Fibroblast of lung (primary cell): ENCODE results near the gene DNAH14. TPM values are rescaled to one million over a fixed set of nuclear protein-coding genes. Genes with fewer than 3 reads are reported as not detected.

Source experiments
- DNase-seq, 2 donors: peaks; one replicate each; pipeline versions ENCODE4 v3.0.0 to v3.0.0-alpha.2; 2010; ENCODE audit warnings: low read depth in 2 of 2
- H2AFZ ChIP-seq: 2 replicates; pipeline ENCODE4 v1.5.1; 2012; ENCODE audit warnings: low read length, control low read depth, inconsistent platforms
- H3K27ac ChIP-seq: 2 replicates; pipeline ENCODE4 v1.5.1; 2011; ENCODE audit warnings: low read length, control low read depth; ENCODE audit not compliant: insufficient read depth
- H3K27me3 ChIP-seq: 2 replicates; pipeline ENCODE4 v1.5.1; 2011; ENCODE audit warnings: mild to moderate bottlenecking, low read length; ENCODE audit not compliant: control insufficient read depth, insufficient read depth
- H3K36me3 ChIP-seq: 2 replicates; pipeline ENCODE4 v1.5.1; 2011; ENCODE audit warnings: low read length; ENCODE audit not compliant: control insufficient read depth, insufficient read depth
- H3K4me1 ChIP-seq: 2 replicates; pipeline ENCODE4 v1.5.1; 2011; ENCODE audit warnings: low read length; ENCODE audit not compliant: control insufficient read depth, insufficient read depth; ENCODE audit errors: extremely low read depth
- H3K4me2 ChIP-seq: 2 replicates; pipeline ENCODE4 v1.5.1; 2011; ENCODE audit warnings: low read length, control low read depth; ENCODE audit not compliant: insufficient read depth; ENCODE audit errors: extremely low read depth
- H3K4me3 ChIP-seq, 4 experiments: fragments of 200-600 bp in 1 of 4; sonication (generic) in 1 of 4; replicated peaks in 1 of 4; 2 replicates each; pipeline ENCODE4 v1.5.1; 2011 to 2016; ENCODE audit warnings: low read length in 4 of 4, low read depth in 3 of 4, mild to moderate bottlenecking in 3 of 4, control low read depth in 2 of 4, inconsistent platforms in 1 of 4, mixed read lengths in 1 of 4; ENCODE audit not compliant: insufficient read depth in 1 of 4; ENCODE audit errors: control extremely low read depth in 1 of 4
- H3K79me2 ChIP-seq: 2 replicates; pipeline ENCODE4 v1.5.1; 2012; ENCODE audit warnings: mild to moderate bottlenecking, low read length, inconsistent platforms; ENCODE audit not compliant: control insufficient read depth, insufficient read depth
- H3K9ac ChIP-seq: 2 replicates; pipeline ENCODE4 v1.5.1; 2011; ENCODE audit warnings: mild to moderate bottlenecking, low read length, control low read depth; ENCODE audit not compliant: insufficient read depth
- H3K9me3 ChIP-seq: 2 replicates; pipeline ENCODE4 v1.5.1; 2012; ENCODE audit warnings: low read depth, low read length; ENCODE audit not compliant: control insufficient read depth, insufficient read depth
- H4K20me1 ChIP-seq: 2 replicates; pipeline ENCODE4 v1.5.1; 2011; ENCODE audit warnings: low read length; ENCODE audit not compliant: control insufficient read depth, insufficient read depth; ENCODE audit errors: extremely low read depth
- CTCF ChIP-seq, 2 donors: IDR thresholded peaks in 1 of 2; conservative IDR thresholded peaks in 1 of 2; 1 replicate in 1 of 2; 2 replicates in 1 of 2; pipeline ENCODE4 v1.5.1; 2011 to 2012; ENCODE audit warnings: low read length in 2 of 2, control low read depth in 1 of 2, inconsistent platforms in 1 of 2, low read depth in 1 of 2, mild to moderate bottlenecking in 1 of 2
- EZH2 ChIP-seq: IDR thresholded peaks from 2 replicates; pipeline ENCODE4 v1.5.1; 2012; ENCODE audit warnings: low read length, control low read depth, mild to moderate bottlenecking; ENCODE audit errors: missing control alignments
- polyA plus RNA-seq, 2 donors: library from polyadenylated mRNA; depleted of rRNA in 1 of 2; stranded (reverse) in 1 of 2; unstranded in 1 of 2; fragments of >200 nt; gene quantifications; 2 replicates each; pipeline ENCODE4 v1.2.1, GENCODE V29; 2011 to 2012; ENCODE audit warnings: missing spikeins in 1 of 2
- total RNA-seq: library from RNA; depleted of rRNA; stranded (reverse); fragments of >200 nt; gene quantifications from 2 replicates; pipeline ENCODE4 v1.2.1, GENCODE V29; 2014

Gene DNAH14
- total and polyA plus RNA-seq, 2 donors (not counting 1 experiment from before 2014, with no cell fraction given): 5.4 to 19.7 TPM

GRCh38 chr1:225257081-225257480 is 327.6 kb downstream of the DNAH14 start:
- H3K79me2 ChIP-seq: no peaks in the 10 kb centered on the region
- no peak overlapping the region for H2AFZ ChIP-seq
- H3K27me3 ChIP-seq: no peaks in the 10 kb centered on the region
- TF ChIP-seq CTCF (conservative IDR thresholded peaks at IDR 0.05 in 1 of 2, IDR thresholded peaks at IDR 0.05 in 1 of 2; ENCODE audit: low read depth in 1 of 2, low read length in 2 of 2): no peak
- TF ChIP-seq EZH2: no peak
- no peaks in the 10 kb centered on the region for H4K20me1 ChIP-seq
- no peaks in the 10 kb centered on the region for H3K9me3 ChIP-seq
- no peaks in the 10 kb centered on the region for H3K4me1 ChIP-seq
- H3K4me3 ChIP-seq: no peak overlapping the region
- H3K27ac ChIP-seq: no peak overlapping the region
- DNase-seq: no peak
- H3K4me2 ChIP-seq: no peak overlapping the region
- no peak overlapping the region for H3K9ac ChIP-seq
- H3K36me3 ChIP-seq: no peaks in the 10 kb centered on the region

GRCh38 chr1:225258811-225259210 is 329.3 kb downstream of the DNAH14 start:
- Histone ChIP-seq H3K9ac (no peak overlapping the region), H4K20me1 (no peaks in the 10 kb centered on the region), H3K4me3 (no peak overlapping the region), H3K79me2 (no peaks in the 10 kb centered on the region), H3K4me1 (no peaks in the 10 kb centered on the region), H2AFZ (no peak overlapping the region), H3K27me3 (no peaks in the 10 kb centered on the region), H3K36me3 (no peaks in the 10 kb centered on the region), H3K4me2 (no peak overlapping the region), H3K27ac (no peak overlapping the region), H3K9me3 (no peaks in the 10 kb centered on the region)
- DNase-seq: no peak
- no peak for TF ChIP-seq CTCF (conservative IDR thresholded peaks at IDR 0.05 in 1 of 2, IDR thresholded peaks at IDR 0.05 in 1 of 2; ENCODE audit: low read depth in 1 of 2, low read length in 2 of 2)
- no peak for TF ChIP-seq EZH2

GRCh38 chr1:225259542-225259941 is 330.1 kb downstream of the DNAH14 start:
- H3K27me3 ChIP-seq: no peaks in the 10 kb centered on the region
- no peak overlapping the region for H3K4me3 ChIP-seq
- no peak overlapping the region for H3K9ac ChIP-seq
- H2AFZ ChIP-seq: no peak overlapping the region
- no peaks in the 10 kb centered on the region for H3K4me1 ChIP-seq
- H3K79me2 ChIP-seq: no peaks in the 10 kb centered on the region
- no peak overlapping the region for H3K27ac ChIP-seq
- no peak overlapping the region for H3K4me2 ChIP-seq
- no peaks in the 10 kb centered on the region for H3K36me3 ChIP-seq
- DNase-seq: no peak
- TF ChIP-seq EZH2 (no peak), CTCF (conservative IDR thresholded peaks at IDR 0.05 in 1 of 2, IDR thresholded peaks at IDR 0.05 in 1 of 2; ENCODE audit: low read depth in 1 of 2, low read length in 2 of 2) (no peak)
- no peaks in the 10 kb centered on the region for H3K9me3 ChIP-seq
- H4K20me1 ChIP-seq: no peaks in the 10 kb centered on the region
